ENCODE results near the gene USP12. TPM values are rescaled to one million over a fixed set of nuclear protein-coding genes. Genes with fewer than 3 reads are reported as not detected.

Gene USP12
- total RNA-seq, 2 donors from 2014 or later = 11.3 to 21.5 TPM

- intact Hi-C loops (cut with DNase I) = no loop called here
- 50% methylated on average over 5 of the region's 5 CpGs for WGBS
Observed at GRCh38 chr13:27186295-27186694, 14.7 kb upstream of the USP12 start.

GRCh38 chr13:27183561-27184147 lies 12.0 kb upstream of the USP12 start:
- TF ChIP-seq POLR2AphosphoS5 (IDR thresholded peaks at IDR 0.05) (no peak), CTCF (IDR thresholded peaks at IDR 0.05) (no peak), POLR2A (IDR thresholded peaks at IDR 0.05) (no peak)
- WGBS = 79% methylated on average over 9 of the region's 9 CpGs

More at GRCh38 chr13:27186295-27186694, 14.7 kb upstream of the USP12 start:
- H3K4me1 ChIP-seq (replicated peaks) = no peaks in the 10 kb centered on the region
- TF ChIP-seq POLR2AphosphoS5 (IDR thresholded peaks at IDR 0.05) = no peak
- H3K9me3 ChIP-seq = no peaks in the 10 kb centered on the region
- no peak overlapping the region for H3K27ac ChIP-seq
- no peaks in the 10 kb centered on the region for H3K27me3 ChIP-seq (replicated peaks; ENCODE audit: insufficient read depth)
- H3K4me3 ChIP-seq = no peak overlapping the region
- DNase-seq (ENCODE audit: low spot score) = no peak
- no peaks in the 10 kb centered on the region for H3K36me3 ChIP-seq

GRCh38 chr13:27182844-27183497 lies 11.4 kb upstream of the USP12 start:
- 49% methylated on average over 10 of the region's 10 CpGs for WGBS

More at GRCh38 chr13:27183561-27184147, 12.0 kb upstream of the USP12 start:
- H3K4me3 ChIP-seq = no peak overlapping the region
- H3K27ac ChIP-seq = no peak overlapping the region
- no peaks in the 10 kb centered on the region for H3K36me3 ChIP-seq
- H3K4me1 ChIP-seq (replicated peaks) = no peaks in the 10 kb centered on the region
- no peak for DNase-seq (ENCODE audit: low spot score)
- intact Hi-C loops (cut with DNase I) = no loop called here
- no peaks in the 10 kb centered on the region for H3K9me3 ChIP-seq
- H3K27me3 ChIP-seq (replicated peaks; ENCODE audit: insufficient read depth) = no peaks in the 10 kb centered on the region

GRCh38 chr13:27182054-27182453 lies 10.4 kb upstream of the USP12 start:
- intact Hi-C loops (cut with DNase I) = no loop called here
- H3K27ac ChIP-seq = no peak overlapping the region
- H3K36me3 ChIP-seq = no peaks in the 10 kb centered on the region
- no peak for DNase-seq (ENCODE audit: low spot score)
- H3K27me3 ChIP-seq (replicated peaks; ENCODE audit: insufficient read depth) = no peaks in the 10 kb centered on the region
- H3K4me1 ChIP-seq (replicated peaks) = no peaks in the 10 kb centered on the region
- TF ChIP-seq POLR2AphosphoS5 (IDR thresholded peaks at IDR 0.05) (no peak), POLR2A (IDR thresholded peaks at IDR 0.05) (no peak), CTCF (IDR thresholded peaks at IDR 0.05) (no peak)
- WGBS = 92% methylated on average over 2 of the region's 2 CpGs
- H3K9me3 ChIP-seq = no peaks in the 10 kb centered on the region
- H3K4me3 ChIP-seq = no peak overlapping the region

More at GRCh38 chr13:27182844-27183497, 11.4 kb upstream of the USP12 start:
- H3K4me1 ChIP-seq (replicated peaks) = no peaks in the 10 kb centered on the region
- intact Hi-C loops (cut with DNase I) = no loop called here
- no peaks in the 10 kb centered on the region for H3K36me3 ChIP-seq
- no peak overlapping the region for H3K4me3 ChIP-seq
- no peaks in the 10 kb centered on the region for H3K9me3 ChIP-seq
- no peak overlapping the region for H3K27ac ChIP-seq
- no peak for DNase-seq (ENCODE audit: low spot score)
- TF ChIP-seq POLR2AphosphoS5 (IDR thresholded peaks at IDR 0.05) = no peak
- no peak for TF ChIP-seq CTCF (IDR thresholded peaks at IDR 0.05)
- TF ChIP-seq POLR2A (IDR thresholded peaks at IDR 0.05) = no peak
- no peaks in the 10 kb centered on the region for H3K27me3 ChIP-seq (replicated peaks; ENCODE audit: insufficient read depth)

GRCh38 chr13:27177852-27178251 lies 6.2 kb upstream of the USP12 start:
- Histone ChIP-seq H3K27ac (no peak overlapping the region), H3K4me3 (no peak overlapping the region), H3K27me3 (replicated peaks; ENCODE audit: insufficient read depth) (no peaks in the 10 kb centered on the region), H3K36me3 (no peaks in the 10 kb centered on the region), H3K4me1 (replicated peaks) (no peaks in the 10 kb centered on the region), H3K9me3 (no peaks in the 10 kb centered on the region)
- no peak for DNase-seq (ENCODE audit: low spot score)
- no peak for TF ChIP-seq POLR2AphosphoS5 (IDR thresholded peaks at IDR 0.05)
- intact Hi-C loops (cut with DNase I) = loop anchor here (10.0 kb wide), 1 partner anchor 177 kb away; no protein-coding TSS in a partner anchor
- WGBS = 48% methylated on average over 3 of the region's 3 CpGs

Data from prostate gland (tissue), 2 donors.